Natural killer cell (primary cell): ENCODE measurements around the gene ZNF148. TPM values are rescaled to one million over a fixed set of nuclear protein-coding genes. Genes with fewer than 3 reads are reported as not detected.

Source experiments
- ATAC-seq, 3 donors: fragments of 150-1000 bp in 2 of 3; fragments of 200-7000 bp in 1 of 3; cut with Tn5 transposase; 1 replicate in 1 of 3; 2 replicates in 2 of 3; pipeline ENCODE4 v1.10.0; 2021; ENCODE audit warnings: mild to moderate bottlenecking in 2 of 3, moderate library complexity in 2 of 3
- DNase-seq, 2 donors: peaks; one replicate each; pipeline versions ENCODE4 v3.0.0 to v3.0.0-alpha.2; 2013 to 2021; ENCODE audit warnings: mixed read lengths in 1 of 2
- H3K27ac ChIP-seq: one replicate; pipeline ENCODE4 v1.5.1; 2013; ENCODE audit warnings: mild to moderate bottlenecking, low read length
- H3K27me3 ChIP-seq: one replicate; pipeline ENCODE4 v1.6.1; 2013; ENCODE audit warnings: low read length; ENCODE audit not compliant: control insufficient read depth, insufficient read depth
- H3K36me3 ChIP-seq: one replicate; pipeline ENCODE4 v1.6.1; 2013; ENCODE audit warnings: low read length; ENCODE audit not compliant: control insufficient read depth, insufficient read depth
- H3K4me1 ChIP-seq: one replicate; pipeline ENCODE4 v1.6.1; 2013; ENCODE audit warnings: low read length; ENCODE audit not compliant: control insufficient read depth, insufficient read depth
- H3K4me3 ChIP-seq: one replicate; pipeline ENCODE4 v1.5.1; 2013; ENCODE audit warnings: low read length
- H3K9me3 ChIP-seq: one replicate; pipeline ENCODE4 v1.6.1; 2013; ENCODE audit warnings: low read length; ENCODE audit not compliant: control insufficient read depth, insufficient read depth
- H3K27ac Mint-ChIP-seq, 2 donors: one replicate each; pipeline ENCODE4 v1.8.0; 2022; ENCODE audit warnings: mild to moderate bottlenecking in 2 of 2, mixed read lengths in 2 of 2, moderate library complexity in 1 of 2
- H3K27me3 Mint-ChIP-seq, 2 donors: one replicate each; pipeline ENCODE4 v1.8.0; 2022; ENCODE audit warnings: low read depth in 2 of 2, mixed read lengths in 2 of 2
- H3K36me3 Mint-ChIP-seq: one replicate; pipeline ENCODE4 v1.8.0; 2022; ENCODE audit warnings: mixed read lengths
- H3K4me1 Mint-ChIP-seq, 2 donors: one replicate each; pipeline ENCODE4 v1.8.0; 2022; ENCODE audit warnings: mixed read lengths in 2 of 2
- H3K4me3 Mint-ChIP-seq: one replicate; pipeline ENCODE4 v1.8.0; 2022; ENCODE audit warnings: mild to moderate bottlenecking, moderate library complexity, mixed read lengths
- H3K9me3 Mint-ChIP-seq, 2 donors: one replicate each; pipeline ENCODE4 v1.8.0; 2022; ENCODE audit warnings: mixed read lengths in 2 of 2
- CTCF ChIP-seq: fragments of 200-600 bp; IDR thresholded peaks from one replicate; pipeline ENCODE4 v1.8.0; 2022; ENCODE audit warnings: antibody characterized with exemption
- WGBS: methylation state at CpG from one replicate; pipeline ENCODE4 v1.1.7; 2013; ENCODE audit warnings: missing lambda C conversion rate; ENCODE audit not compliant: insufficient coverage; 5-methylcytosine and 5-hydroxymethylcytosine counted together
- intact Hi-C: fragments of 100-400 bp; cut with micrococcal nuclease; formaldehyde crosslinking; loops from one replicate; pipeline ENCODE4 v1.14.2; 2022
- total RNA-seq, 4 donors: library from RNA; stranded (reverse); fragments of 120-200 nt in 1 of 4; gene quantifications; one replicate each; pipeline versions ENCODE4 v1.2.3 to v1.2.4, GENCODE V29; 2013 to 2022

ZNF148 gene
- total RNA-seq, 3 donors from 2014 or later (not counting 1 experiment from before 2014, with no cell fraction given): 61.1 to 72.5 (median 62.8) TPM

GRCh38 chr3:125234831-125235230, 140.3 kb downstream of the ZNF148 start:
- H3K27me3 ChIP-seq: no peaks in the 10 kb centered on the region
- intact Hi-C loops: no loop called here
- Mint-ChIP-seq H3K27me3 (no peaks in the 10 kb centered on the region), H3K4me3 (no peak overlapping the region), H3K27ac (no peak overlapping the region), H3K4me1 (peaks cover 20 to 25% of the 10 kb centered on the region in 2 donors), H3K36me3 (peaks cover 10% of the 10 kb centered on the region), H3K9me3 (no peaks in the 10 kb centered on the region)
- no peak for TF ChIP-seq CTCF
- no peak overlapping the region for H3K4me3 ChIP-seq
- H3K36me3 ChIP-seq: peaks cover 22% of the 10 kb centered on the region
- DNase-seq (no peak), ATAC-seq (no peak)
- no peaks in the 10 kb centered on the region for H3K4me1 ChIP-seq
- H3K9me3 ChIP-seq: no peaks in the 10 kb centered on the region
- no peak overlapping the region for H3K27ac ChIP-seq
- WGBS: no CpG with 5 or more reads among the region's 1 CpG

- WGBS: 92% methylated on average over 3 of the region's 3 CpGs
Observed at GRCh38 chr3:125232401-125232800, 142.7 kb downstream of the ZNF148 start.

GRCh38 chr3:125231895-125232294, 143.2 kb downstream of the ZNF148 start:
- DNase-seq (no peak), ATAC-seq (no peak)
- no peak for TF ChIP-seq CTCF
- Mint-ChIP-seq H3K36me3 (peaks cover 10% of the 10 kb centered on the region), H3K9me3 (no peaks in the 10 kb centered on the region), H3K4me1 (peaks cover 4 to 9% of the 10 kb centered on the region in 2 donors), H3K27ac (no peak overlapping the region), H3K27me3 (no peaks in the 10 kb centered on the region), H3K4me3 (no peak overlapping the region)
- H3K4me1 ChIP-seq: no peaks in the 10 kb centered on the region
- H3K9me3 ChIP-seq: no peaks in the 10 kb centered on the region
- intact Hi-C loops: no loop called here
- H3K36me3 ChIP-seq: peaks cover 30% of the 10 kb centered on the region
- H3K4me3 ChIP-seq: no peak overlapping the region
- no peaks in the 10 kb centered on the region for H3K27me3 ChIP-seq
- H3K27ac ChIP-seq: no peak overlapping the region
- WGBS: 90% methylated on average over 3 of the region's 3 CpGs

More at GRCh38 chr3:125232401-125232800, 142.7 kb downstream of the ZNF148 start:
- TF ChIP-seq CTCF: no peak
- Histone ChIP-seq H3K36me3 (peaks cover 26% of the 10 kb centered on the region), H3K27ac (no peak overlapping the region), H3K4me3 (no peak overlapping the region), H3K4me1 (no peaks in the 10 kb centered on the region), H3K27me3 (no peaks in the 10 kb centered on the region), H3K9me3 (no peaks in the 10 kb centered on the region)
- intact Hi-C loops: no loop called here
- H3K27me3 Mint-ChIP-seq: no peaks in the 10 kb centered on the region
- no peak overlapping the region for H3K27ac Mint-ChIP-seq
- peaks cover 10% of the 10 kb centered on the region for H3K36me3 Mint-ChIP-seq
- ATAC-seq: no peak
- DNase-seq: no peak
- H3K4me3 Mint-ChIP-seq: no peak overlapping the region
- H3K9me3 Mint-ChIP-seq: no peaks in the 10 kb centered on the region
- peaks cover 7 to 12% of the 10 kb centered on the region in 2 donors for H3K4me1 Mint-ChIP-seq

GRCh38 chr3:125229707-125230106, 145.4 kb downstream of the ZNF148 start:
- H3K27ac ChIP-seq: no peak overlapping the region
- H3K36me3 ChIP-seq: peaks cover 33% of the 10 kb centered on the region
- TF ChIP-seq CTCF: no peak
- Mint-ChIP-seq H3K27ac (no peak overlapping the region), H3K27me3 (no peaks in the 10 kb centered on the region), H3K4me1 (peaks cover 0 to 7% of the 10 kb centered on the region in 2 donors), H3K36me3 (peaks cover 10% of the 10 kb centered on the region), H3K9me3 (no peaks in the 10 kb centered on the region), H3K4me3 (no peak overlapping the region)
- H3K27me3 ChIP-seq: no peaks in the 10 kb centered on the region
- DNase-seq (no peak), ATAC-seq (no peak)
- intact Hi-C loops: no loop called here
- H3K9me3 ChIP-seq: no peaks in the 10 kb centered on the region
- 100% methylated on average over 1 of the region's 1 CpG for WGBS
- H3K4me1 ChIP-seq: no peaks in the 10 kb centered on the region
- no peak overlapping the region for H3K4me3 ChIP-seq
